Measurements from ENCODE around the gene C1QTNF2. TPM values are rescaled to one million over a fixed set of nuclear protein-coding genes. Genes with fewer than 3 reads are reported as not detected.

The C1QTNF2 gene
- 0.09 TPM in 1 of 2 replicates, not detected in the other for total RNA-seq

DNA sequence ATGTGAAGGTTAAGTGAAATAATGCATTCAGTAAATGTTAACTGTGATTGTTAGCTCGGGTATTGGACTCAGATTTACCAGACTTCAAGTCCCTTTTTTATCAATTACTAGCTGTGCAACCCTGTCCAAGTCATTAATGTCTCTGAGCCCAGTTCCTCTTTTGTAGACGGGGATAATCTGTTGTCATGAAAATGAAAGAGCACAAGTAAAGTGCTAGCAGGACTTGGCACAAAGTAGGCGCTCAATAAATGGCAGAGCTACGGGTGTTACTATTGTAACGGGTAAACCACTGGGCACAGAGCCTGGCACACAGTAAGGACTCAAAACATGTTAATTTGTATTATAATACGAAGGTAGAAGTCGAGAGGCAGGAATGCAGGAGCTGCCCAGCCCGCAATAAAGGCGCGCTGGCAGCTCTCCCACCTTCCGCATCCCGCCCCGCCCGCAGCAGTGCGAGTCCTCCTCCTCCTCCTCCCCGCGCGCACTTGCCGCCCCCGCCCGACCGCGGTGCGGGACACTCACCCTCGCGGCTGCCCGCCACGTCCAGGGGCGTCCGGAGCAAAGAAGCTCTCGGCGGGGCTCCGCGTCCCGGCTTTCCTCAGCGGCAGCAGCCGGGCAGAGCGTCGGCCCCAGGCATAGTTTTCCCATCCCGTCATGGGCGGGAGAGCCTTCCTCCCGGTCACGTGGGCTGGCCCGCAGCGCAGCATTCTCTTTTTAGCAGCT, at the start of gene C1QTNF2:
Gene C1QTNF2, minus strand, starts transcription at position 637 of the 723 bp plus-strand sequence. CDS start 15,615 bp downstream, outside the sequence.

GRCh38 chr5:160418561-160419457, 48.4 kb upstream of the C1QTNF2 start, which contains the start of gene SLU7:
Gene SLU7, minus strand, starts transcription at chr5:160419081. Its CDS starts 3,787 bp downstream, at chr5:160415294.

DNA sequence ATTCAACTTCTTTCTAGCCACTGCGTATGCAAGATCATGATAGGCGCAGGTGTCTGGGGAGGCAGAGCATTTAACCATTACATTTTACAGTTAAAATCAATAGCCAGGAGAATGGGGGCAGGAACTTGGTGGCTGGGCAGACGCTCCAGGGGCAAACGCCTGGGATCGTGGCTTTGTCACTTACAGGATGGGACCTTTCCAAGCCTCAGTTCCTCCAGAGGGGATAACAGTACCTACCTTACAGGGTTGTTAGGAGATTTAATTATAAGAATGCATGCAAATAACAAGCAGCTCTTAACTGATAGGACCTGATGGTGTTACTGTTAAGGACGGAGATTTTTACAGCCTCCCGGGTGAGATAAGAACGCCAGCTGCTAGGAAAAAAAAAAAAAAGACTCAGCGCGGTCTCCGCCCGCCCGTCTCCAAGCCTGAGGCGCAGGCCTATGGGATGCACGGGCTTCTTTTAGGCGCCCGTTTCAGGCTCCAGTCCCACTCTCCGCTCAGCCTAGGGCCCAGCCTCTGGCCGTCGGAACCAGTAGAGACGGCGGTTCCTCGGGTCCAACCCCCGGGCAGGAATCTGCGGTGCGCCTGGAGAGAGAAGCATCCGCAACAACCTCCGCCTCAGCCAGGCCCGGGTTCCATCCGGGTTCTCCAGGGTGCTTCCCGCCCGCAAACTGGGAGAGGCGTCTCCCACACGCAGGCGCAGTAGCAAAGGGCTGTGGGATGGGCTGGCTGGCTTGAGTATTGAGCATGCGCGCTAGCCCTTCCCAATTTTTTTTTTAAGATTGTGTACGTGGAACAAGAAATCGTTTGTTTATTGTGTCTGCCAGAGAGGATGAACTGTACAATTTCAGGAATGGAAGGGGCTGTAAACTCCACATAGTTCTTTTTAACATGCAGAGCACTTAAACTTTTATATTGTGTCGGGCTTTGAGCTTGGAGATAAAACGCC, 29.3 kb upstream of the C1QTNF2 start, which contains the start of gene FAM200C:
Gene FAM200C, minus strand, starts transcription at position 653 of the 952 bp plus-strand sequence. CDS start 4,564 bp downstream, outside the sequence.

DNA sequence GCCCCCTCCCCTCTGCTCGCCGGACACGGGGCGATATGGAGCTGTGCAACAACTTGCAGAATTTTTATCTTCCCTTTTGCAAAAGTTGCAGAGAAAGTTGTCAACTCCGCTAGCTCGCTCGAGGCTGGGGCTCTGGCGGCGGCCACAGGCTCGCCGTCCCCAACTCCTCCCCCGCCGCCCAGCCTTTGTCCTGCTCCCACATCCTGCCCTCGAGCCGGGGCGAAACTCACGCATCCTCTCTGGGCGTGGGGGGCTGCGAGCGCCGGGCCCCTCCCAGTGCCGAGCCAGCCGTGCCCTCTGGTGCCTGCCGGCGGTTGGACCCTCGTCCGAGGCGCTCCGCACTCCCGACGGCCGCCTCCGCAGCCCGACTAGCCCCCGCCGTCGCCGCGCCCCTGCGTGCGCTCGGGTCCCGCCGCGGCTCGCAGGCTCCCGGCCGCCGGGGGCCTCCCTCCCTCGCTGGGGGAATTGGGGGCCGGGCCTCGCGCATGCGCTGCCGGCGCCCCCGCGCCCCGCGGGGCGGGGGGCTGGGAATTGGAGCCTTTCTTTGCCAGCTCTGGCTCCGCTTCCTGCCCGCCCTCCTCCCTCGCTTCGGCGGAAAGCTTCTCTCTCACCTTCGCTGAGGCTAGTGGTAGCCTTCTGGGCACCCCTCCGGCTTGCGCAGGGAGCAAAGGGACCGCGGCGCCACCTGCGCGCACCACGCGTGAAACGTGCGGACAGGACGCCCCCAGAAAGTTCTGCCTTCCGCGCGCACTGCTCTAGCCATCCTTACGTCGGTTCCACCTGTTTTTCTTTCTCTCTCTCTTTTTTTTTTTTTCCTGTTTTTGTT, 58.1 kb downstream of the C1QTNF2 start, which contains the start of gene CCNJL:
Gene CCNJL, minus strand, starts transcription at position 431 of the 826 bp plus-strand sequence. CDS start 641 bp downstream, outside the sequence.

Other genes with a start within 250 kb of the C1QTNF2 start
- not detected in 2 replicates for gene FABP6, start 141.1 kb downstream of the C1QTNF2 start, total RNA-seq
- 5.0 TPM in 2 replicates for gene CCNJL, start 58.1 kb downstream of the C1QTNF2 start, total RNA-seq
- 2.3 and 3.6 TPM in 2 replicates for gene FAM200C, start 29.4 kb upstream of the C1QTNF2 start, total RNA-seq
- 58.5 and 62.0 TPM in 2 replicates for gene SLU7, start 48.5 kb upstream of the C1QTNF2 start, total RNA-seq
- gene PTTG1, start 51.2 kb upstream of the C1QTNF2 start, total RNA-seq = 72.8 and 108 TPM in 2 replicates